K562 (cell line): ENCODE data around the gene RASSF10. TPM values are rescaled to one million over a fixed set of nuclear protein-coding genes. Genes with fewer than 3 reads are reported as not detected.

Experiments
- ARNT ChIP-seq, 2 experiments: fragments of 450-650 bp; IDR thresholded peaks; 2 replicates each; pipeline ENCODE4 v1.6.1; 2016; ENCODE audit warnings: mild to moderate bottlenecking in 1 of 2
- CBX1 ChIP-seq: sonication (generic); IDR thresholded peaks from 2 replicates; pipeline ENCODE4 v1.6.1; 2016; ENCODE audit warnings: antibody characterized with exemption, low read depth, mild to moderate bottlenecking
- CREB1 ChIP-seq, 2 experiments: sonication (generic) in 1 of 2; formaldehyde crosslinking in 1 of 2; IDR thresholded peaks; 2 replicates each; pipeline versions ENCODE4 v1.6.1 to v1.8.0; 2012 to 2022; ENCODE audit warnings: inconsistent platforms in 1 of 2, mild to moderate bottlenecking in 1 of 2, missing genetic modification reagents in 1 of 2, moderate library complexity in 1 of 2
- HDAC2 ChIP-seq: fragments of 450-650 bp; IDR thresholded peaks from 2 replicates; pipeline ENCODE4 v1.6.1; 2016; ENCODE audit warnings: mild to moderate bottlenecking
- HMGN3 ChIP-seq: IDR thresholded peaks from 2 replicates; pipeline ENCODE4 v1.6.1; 2011; ENCODE audit warnings: borderline replicate concordance, low read depth, mild to moderate bottlenecking, mixed read lengths, low read length; ENCODE audit not compliant: insufficient read length; ENCODE audit errors: extremely low read depth
- HNRNPL ChIP-seq: fragments of 200-400 bp; formaldehyde crosslinking; IDR thresholded peaks from 2 replicates; pipeline ENCODE4 v1.6.1; 2017; ENCODE audit warnings: low read depth, mild to moderate bottlenecking, low read length
- KDM4B ChIP-seq, 2 experiments: fragments of 450-650 bp in 1 of 2; sonication (generic) in 1 of 2; IDR thresholded peaks; 2 replicates each; pipeline ENCODE4 v1.6.1; 2016 to 2017; ENCODE audit warnings: borderline replicate concordance in 2 of 2, antibody characterized with exemption in 1 of 2, low read depth in 1 of 2, mild to moderate bottlenecking in 1 of 2
- MTA2 ChIP-seq: fragments of 450-650 bp; IDR thresholded peaks from 2 replicates; pipeline ENCODE4 v1.6.1; 2016; ENCODE audit warnings: low read depth
- PHF8 ChIP-seq: fragments of 200-600 bp; sonication (generic); IDR thresholded peaks from 2 replicates; pipeline ENCODE4 v1.6.1; 2012; ENCODE audit warnings: mixed run types, mild to moderate bottlenecking, inconsistent platforms, low read length, moderate library complexity, borderline replicate concordance
- POLR2B ChIP-seq: fragments of 450-650 bp; IDR thresholded peaks from 2 replicates; pipeline ENCODE4 v1.6.1; 2018; ENCODE audit warnings: low read depth; ENCODE audit not compliant: partially characterized antibody
- SMARCA5 ChIP-seq: fragments of 450-650 bp; IDR thresholded peaks from 2 replicates; pipeline ENCODE4 v1.6.1; 2016
- TEAD1 ChIP-seq, 2 experiments: fragments of 450-650 bp in 1 of 2; sonication (generic) in 1 of 2; formaldehyde crosslinking; IDR thresholded peaks; 2 replicates each; pipeline versions ENCODE4 v1.4.0 to v1.8.0; 2020 to 2022; ENCODE audit warnings: mild to moderate bottlenecking in 2 of 2, missing genetic modification reagents in 1 of 2
- TEAD4 ChIP-seq, 2 experiments: sonication (generic) in 1 of 2; formaldehyde crosslinking in 1 of 2; IDR thresholded peaks; 2 replicates each; pipeline versions ENCODE4 v1.6.1 to v1.8.0; 2012 to 2022; ENCODE audit warnings: borderline replicate concordance in 1 of 2, inconsistent platforms in 1 of 2, low read length in 1 of 2, mild to moderate bottlenecking in 1 of 2, missing genetic modification reagents in 1 of 2
- ZNF212 ChIP-seq: fragments of 450-650 bp; formaldehyde crosslinking; IDR thresholded peaks from 2 replicates; pipeline ENCODE4 v1.4.0; 2020; ENCODE audit warnings: mild to moderate bottlenecking
- ZNF232 ChIP-seq: sonication (generic); formaldehyde crosslinking; IDR thresholded peaks from 2 replicates; pipeline ENCODE4 v1.8.0; 2022; ENCODE audit warnings: mild to moderate bottlenecking, missing genetic modification reagents
- ZNF384 ChIP-seq: IDR thresholded peaks from 2 replicates; pipeline ENCODE4 v1.6.1; 2012; ENCODE audit warnings: low read depth, low read length, improper control_type of control experiment
- polyA plus RNA-seq, 8 experiments: library from polyadenylated mRNA; depleted of rRNA in 4 of 8; stranded (reverse) in 5 of 8; unstranded in 3 of 8; fragments of >200 nt; fragmentation: Nextera tagmentation in 2 of 8; fragmentation: Illumina TruSeq in 1 of 8; extraction: Ambion mirVana in 2 of 8; extraction: Trizol in 1 of 8; gene quantifications; 2 replicates each; pipeline versions ENCODE4 v1.2.1 to v1.2.3, GENCODE V29; 2011 to 2014; ENCODE audit warnings: inconsistent platforms in 1 of 8, missing spikeins in 1 of 8
- total RNA-seq, 7 experiments: library from RNA; depleted of rRNA in 6 of 7; stranded (reverse); fragments of >200 nt in 6 of 7; fragmentation: Illumina TruSeq in 2 of 7; extraction: Trizol in 2 of 7; gene quantifications; 2 replicates each; pipeline versions ENCODE4 v1.2.1 to v1.2.3, GENCODE V29; 2011 to 2021; ENCODE audit warnings: low replicate concordance in 1 of 7
- TF ChIP-seq, protein P1 (sequence below): fragments of 450-650 bp; formaldehyde crosslinking; IDR thresholded peaks from 2 replicates; pipeline ENCODE4 v1.4.0; 2022; ENCODE audit warnings: mild to moderate bottlenecking, moderate library complexity
- TF ChIP-seq, protein P2 (sequence below): fragments of 450-650 bp; IDR thresholded peaks from 2 replicates; pipeline ENCODE4 v1.6.1; 2017; ENCODE audit warnings: antibody characterized with exemption
- TF ChIP-seq, protein P3 (sequence below): fragments of 250-450 bp; sonication (Bioruptor Pico); IDR thresholded peaks from 2 replicates; pipeline ENCODE4 v1.4.0; 2020
- TF ChIP-seq, protein P4 (sequence below): fragments of 250-450 bp; sonication (Bioruptor Pico); IDR thresholded peaks from 2 replicates; pipeline ENCODE4 v1.8.0; 2021; ENCODE audit warnings: mild to moderate bottlenecking, moderate library complexity
- TF ChIP-seq, protein P5 (sequence below): fragments of 250-450 bp; sonication (Bioruptor Pico); IDR thresholded peaks from 2 replicates; pipeline ENCODE4 v1.8.0; 2022; ENCODE audit warnings: moderate library complexity, mild to moderate bottlenecking, inconsistent platforms
- TF ChIP-seq, protein P6 (sequence below): fragments of 450-650 bp; IDR thresholded peaks from 2 replicates; pipeline ENCODE4 v1.6.1; 2016; ENCODE audit warnings: antibody characterized with exemption

Gene RASSF10
- total and polyA plus RNA-seq, 9 of the 15 experiments (the other 6 are each of a cell fraction or from before 2014, with no cell fraction given): not detected

DNA sequence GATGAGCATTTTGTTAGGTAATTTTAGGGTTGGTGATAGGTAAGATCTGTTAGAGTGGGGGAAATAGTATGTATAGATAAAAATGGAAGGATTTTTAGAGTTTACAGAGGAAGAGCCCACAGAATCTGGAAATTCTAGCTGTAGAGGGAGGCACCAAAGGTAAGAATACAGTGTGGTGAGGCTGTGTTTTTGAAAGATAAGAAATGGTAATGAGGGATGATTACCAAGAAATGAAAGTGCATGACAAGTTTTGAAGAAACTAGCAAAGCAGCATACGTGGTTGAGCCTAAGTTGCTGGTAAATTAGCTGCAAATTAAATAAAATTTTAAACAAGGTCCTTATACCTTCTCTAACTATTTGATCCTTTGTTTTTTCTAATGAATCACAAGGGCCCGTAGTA is 14.6 kb upstream of the RASSF10 start (continued):
- TF ChIP-seq ARNT (IDR thresholded peaks at IDR 0.05): 0 out of 4 replicates have a peak, but pooled peaks of 1 of the 2 experiments have one; percentile 46
- TF ChIP-seq HMGN3: no peak
- TF ChIP-seq ZNF384: no peak
- no peak for TF ChIP-seq TEAD1 (CRISPR knock-in tag; IDR thresholded peaks at IDR 0.05)
- TF ChIP-seq, protein P1, sequence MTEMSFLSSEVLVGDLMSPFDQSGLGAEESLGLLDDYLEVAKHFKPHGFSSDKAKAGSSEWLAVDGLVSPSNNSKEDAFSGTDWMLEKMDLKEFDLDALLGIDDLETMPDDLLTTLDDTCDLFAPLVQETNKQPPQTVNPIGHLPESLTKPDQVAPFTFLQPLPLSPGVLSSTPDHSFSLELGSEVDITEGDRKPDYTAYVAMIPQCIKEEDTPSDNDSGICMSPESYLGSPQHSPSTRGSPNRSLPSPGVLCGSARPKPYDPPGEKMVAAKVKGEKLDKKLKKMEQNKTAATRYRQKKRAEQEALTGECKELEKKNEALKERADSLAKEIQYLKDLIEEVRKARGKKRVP: no peak
- TF ChIP-seq, protein P2, sequence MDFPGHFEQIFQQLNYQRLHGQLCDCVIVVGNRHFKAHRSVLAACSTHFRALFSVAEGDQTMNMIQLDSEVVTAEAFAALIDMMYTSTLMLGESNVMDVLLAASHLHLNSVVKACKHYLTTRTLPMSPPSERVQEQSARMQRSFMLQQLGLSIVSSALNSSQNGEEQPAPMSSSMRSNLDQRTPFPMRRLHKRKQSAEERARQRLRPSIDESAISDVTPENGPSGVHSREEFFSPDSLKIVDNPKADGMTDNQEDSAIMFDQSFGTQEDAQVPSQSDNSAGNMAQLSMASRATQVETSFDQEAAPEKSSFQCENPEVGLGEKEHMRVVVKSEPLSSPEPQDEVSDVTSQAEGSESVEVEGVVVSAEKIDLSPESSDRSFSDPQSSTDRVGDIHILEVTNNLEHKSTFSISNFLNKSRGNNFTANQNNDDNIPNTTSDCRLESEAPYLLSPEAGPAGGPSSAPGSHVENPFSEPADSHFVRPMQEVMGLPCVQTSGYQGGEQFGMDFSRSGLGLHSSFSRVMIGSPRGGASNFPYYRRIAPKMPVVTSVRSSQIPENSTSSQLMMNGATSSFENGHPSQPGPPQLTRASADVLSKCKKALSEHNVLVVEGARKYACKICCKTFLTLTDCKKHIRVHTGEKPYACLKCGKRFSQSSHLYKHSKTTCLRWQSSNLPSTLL: no peak
- no peak for TF ChIP-seq ZNF232 (CRISPR knock-in tag)
- peak; percentile 61; the same call in 1 of the 2 replicates for TF ChIP-seq HDAC2
- no peak for TF ChIP-seq CBX1
- TF ChIP-seq, protein P3, sequence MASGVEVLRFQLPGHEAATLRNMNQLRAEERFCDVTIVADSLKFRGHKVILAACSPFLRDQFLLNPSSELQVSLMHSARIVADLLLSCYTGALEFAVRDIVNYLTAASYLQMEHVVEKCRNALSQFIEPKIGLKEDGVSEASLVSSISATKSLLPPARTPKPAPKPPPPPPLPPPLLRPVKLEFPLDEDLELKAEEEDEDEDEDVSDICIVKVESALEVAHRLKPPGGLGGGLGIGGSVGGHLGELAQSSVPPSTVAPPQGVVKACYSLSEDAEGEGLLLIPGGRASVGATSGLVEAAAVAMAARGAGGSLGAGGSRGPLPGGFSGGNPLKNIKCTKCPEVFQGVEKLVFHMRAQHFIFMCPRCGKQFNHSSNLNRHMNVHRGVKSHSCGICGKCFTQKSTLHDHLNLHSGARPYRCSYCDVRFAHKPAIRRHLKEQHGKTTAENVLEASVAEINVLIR (CRISPR knock-in tag): no peak
- no peak for TF ChIP-seq KDM4B (IDR thresholded peaks at IDR 0.05; ENCODE audit: borderline replicate concordance in 2 of 2, low read depth in 1 of 2)
- peak; percentile 24; the same call in 1 of the 2 replicates for TF ChIP-seq MTA2
- no peak for TF ChIP-seq ZNF212 (CRISPR knock-in tag)
- TF ChIP-seq, protein P4, sequence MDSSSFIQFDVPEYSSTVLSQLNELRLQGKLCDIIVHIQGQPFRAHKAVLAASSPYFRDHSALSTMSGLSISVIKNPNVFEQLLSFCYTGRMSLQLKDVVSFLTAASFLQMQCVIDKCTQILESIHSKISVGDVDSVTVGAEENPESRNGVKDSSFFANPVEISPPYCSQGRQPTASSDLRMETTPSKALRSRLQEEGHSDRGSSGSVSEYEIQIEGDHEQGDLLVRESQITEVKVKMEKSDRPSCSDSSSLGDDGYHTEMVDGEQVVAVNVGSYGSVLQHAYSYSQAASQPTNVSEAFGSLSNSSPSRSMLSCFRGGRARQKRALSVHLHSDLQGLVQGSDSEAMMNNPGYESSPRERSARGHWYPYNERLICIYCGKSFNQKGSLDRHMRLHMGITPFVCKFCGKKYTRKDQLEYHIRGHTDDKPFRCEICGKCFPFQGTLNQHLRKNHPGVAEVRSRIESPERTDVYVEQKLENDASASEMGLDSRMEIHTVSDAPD (CRISPR knock-in tag): no peak
- no peak for TF ChIP-seq PHF8
- no peak for TF ChIP-seq HNRNPL
- TF ChIP-seq SMARCA5: no peak
- TF ChIP-seq, protein P5, sequence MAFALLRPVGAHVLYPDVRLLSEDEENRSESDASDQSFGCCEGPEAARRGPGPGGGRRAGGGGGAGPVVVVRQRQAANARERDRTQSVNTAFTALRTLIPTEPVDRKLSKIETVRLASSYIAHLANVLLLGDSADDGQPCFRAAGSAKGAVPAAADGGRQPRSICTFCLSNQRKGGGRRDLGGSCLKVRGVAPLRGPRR: no peak
- TF ChIP-seq CREB1 (IDR thresholded peaks at IDR 0.05): no peak
- TF ChIP-seq CREB1 (CRISPR knock-in tag; IDR thresholded peaks at IDR 0.05): no peak
- TF ChIP-seq TEAD4 (IDR thresholded peaks at IDR 0.05; ENCODE audit: low read length): peak; percentile 73
- TF ChIP-seq TEAD4 (CRISPR knock-in tag; IDR thresholded peaks at IDR 0.05; ENCODE audit: borderline replicate concordance): no peak
- TF ChIP-seq, protein P6, sequence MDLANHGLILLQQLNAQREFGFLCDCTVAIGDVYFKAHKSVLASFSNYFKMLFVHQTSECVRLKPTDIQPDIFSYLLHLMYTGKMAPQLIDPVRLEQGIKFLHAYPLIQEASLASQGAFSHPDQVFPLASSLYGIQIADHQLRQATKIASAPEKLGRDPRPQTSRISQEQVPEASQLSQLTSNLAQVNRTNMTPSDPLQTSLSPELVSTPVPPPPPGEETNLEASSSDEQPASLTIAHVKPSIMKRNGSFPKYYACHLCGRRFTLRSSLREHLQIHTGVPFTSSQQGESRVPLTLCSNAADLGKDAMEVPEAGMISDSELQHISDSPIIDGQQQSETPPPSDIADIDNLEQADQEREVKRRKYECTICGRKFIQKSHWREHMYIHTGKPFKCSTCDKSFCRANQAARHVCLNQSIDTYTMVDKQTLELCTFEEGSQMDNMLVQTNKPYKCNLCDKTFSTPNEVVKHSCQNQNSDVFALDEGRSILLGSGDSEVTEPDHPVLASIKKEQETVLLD: no peak
- no peak for TF ChIP-seq POLR2B
